Skeletal muscle satellite cell (primary cell): ENCODE results near the gene NANOS3. TPM values are rescaled to one million over a fixed set of nuclear protein-coding genes. Genes with fewer than 3 reads are reported as not detected.
A peak's percentile ranks its signal among the peaks of the same experiment; 100 is the strongest.

Source experiments
- H3K27me3 ChIP-seq: 2 replicates; pipeline ENCODE4 v1.7.0; 2013; ENCODE audit warnings: low read length; ENCODE audit not compliant: control insufficient read depth, insufficient read depth
- H3K36me3 ChIP-seq: 2 replicates; pipeline ENCODE4 v1.7.0; 2013; ENCODE audit warnings: mild to moderate bottlenecking, control low read depth, low read length; ENCODE audit not compliant: insufficient read depth
- H3K4me1 ChIP-seq: 2 replicates; pipeline ENCODE4 v1.7.0; 2013; ENCODE audit warnings: low read length; ENCODE audit not compliant: control insufficient read depth, insufficient read depth
- H3K4me2 ChIP-seq: 2 replicates; pipeline ENCODE4 v1.7.0; 2013; ENCODE audit warnings: mild to moderate bottlenecking, low read length
- H3K4me3 ChIP-seq: 2 replicates; pipeline ENCODE4 v1.7.0; 2013; ENCODE audit warnings: low read length
- H3K9ac ChIP-seq: 2 replicates; pipeline ENCODE4 v1.7.0; 2013; ENCODE audit warnings: mild to moderate bottlenecking, low read depth, low read length, moderate library complexity
- H3K9me3 ChIP-seq: replicated peaks from 2 replicates; pipeline ENCODE4 v1.7.0; 2013; ENCODE audit warnings: mild to moderate bottlenecking, control low read depth, low read length
- total RNA-seq: library from RNA; depleted of rRNA; stranded (reverse); fragments of >200 nt; gene quantifications from 2 replicates; pipeline ENCODE4 v1.2.3, GENCODE V29; 2012; rRNA removed

The NANOS3 gene
- total RNA-seq: not detected in 2 replicates

DNA sequence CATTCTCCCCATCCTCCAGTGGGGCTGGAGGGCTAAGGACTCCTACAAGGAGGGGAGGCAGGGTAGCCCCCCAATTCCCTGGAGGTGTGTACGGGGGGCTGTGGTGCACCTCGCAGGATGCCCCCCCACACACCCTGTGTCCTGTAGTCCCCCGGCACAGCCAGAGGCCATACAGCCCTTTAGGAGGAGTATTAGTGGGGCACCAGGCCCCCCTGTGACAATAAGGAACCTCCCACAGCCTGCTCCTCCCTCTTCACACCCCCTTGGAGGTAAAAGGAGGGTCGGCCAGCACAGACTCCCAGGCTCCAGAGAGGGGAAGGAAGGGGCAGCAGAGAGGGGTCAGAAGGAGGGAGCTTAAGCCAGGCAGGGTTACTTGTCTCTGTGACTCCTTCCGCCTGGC lies at the start of gene NANOS3:
NANOS3 (plus strand) TSS at position 301 of the 400 bp plus-strand sequence. CDS start 115 bp downstream, outside the sequence.
- no peaks in the 10 kb centered on the region for H3K36me3 ChIP-seq
- H3K4me1 ChIP-seq: peaks cover 18% of the 10 kb centered on the region
- H3K27me3 ChIP-seq: no peaks in the 10 kb centered on the region
- no peaks in the 10 kb centered on the region for H3K9me3 ChIP-seq
- no peak within 1 kb of the TSS for H3K4me3 ChIP-seq
- no peak within 1 kb of the TSS for H3K9ac ChIP-seq
- H3K4me2 ChIP-seq: no peak within 1 kb of the TSS

DNA sequence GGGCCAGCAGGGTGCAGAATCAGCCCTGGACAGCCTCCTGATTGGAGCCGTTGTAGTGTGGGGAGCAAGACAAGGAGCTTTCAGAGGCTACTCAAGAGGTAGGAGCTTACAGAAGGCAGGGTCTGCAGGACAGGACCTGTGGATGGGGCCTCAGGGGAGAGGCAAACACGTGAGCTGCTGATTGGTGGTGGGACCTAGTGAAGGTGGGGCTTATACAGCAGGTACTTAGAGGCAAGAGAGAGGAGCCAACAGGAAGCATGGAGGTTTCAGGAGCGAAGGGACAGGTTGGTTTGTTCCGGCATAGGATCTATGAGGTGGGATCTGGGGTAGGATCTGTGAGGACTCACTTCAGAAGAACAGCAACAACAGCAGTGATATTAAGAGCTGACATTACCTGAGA lies 49.3 kb upstream of the NANOS3 start:
- Histone ChIP-seq H3K4me1 (peaks cover 7% of the 10 kb centered on the region), H3K9me3 (no peaks in the 10 kb centered on the region)

DNA sequence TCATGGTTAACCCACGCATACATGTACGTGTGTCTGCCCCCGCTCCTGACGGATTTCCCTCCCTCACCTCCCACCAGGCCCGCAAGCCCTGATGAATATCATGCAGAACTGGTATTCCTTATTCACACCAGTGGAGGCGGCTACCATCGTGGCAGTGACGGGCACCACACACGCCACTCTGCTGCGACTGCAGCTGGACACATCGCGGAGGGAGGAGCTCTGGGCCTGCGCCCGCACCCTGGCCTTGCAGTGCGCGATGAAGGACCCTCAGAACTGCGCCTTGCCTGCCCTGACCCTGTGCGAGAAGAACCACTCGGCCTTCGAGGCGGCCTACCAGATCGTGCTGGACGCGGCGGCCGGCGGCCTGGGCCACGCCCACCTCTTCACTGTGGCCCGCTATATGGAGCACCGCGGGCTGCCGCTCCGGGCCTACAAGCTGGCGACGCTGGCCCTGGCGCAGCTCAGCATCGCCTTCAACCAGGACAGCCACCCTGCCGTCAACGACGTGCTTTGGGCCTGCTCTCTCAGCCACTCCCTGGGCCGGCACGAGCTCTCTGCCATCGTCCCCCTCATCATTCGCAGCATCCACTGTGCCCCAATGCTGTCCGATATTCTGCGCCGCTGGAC lies 46.7 kb upstream of the NANOS3 start:
- peaks cover 40% of the 10 kb centered on the region for H3K36me3 ChIP-seq
- H3K4me3 ChIP-seq: no peak overlapping the region
- no peaks in the 10 kb centered on the region for H3K9me3 ChIP-seq
- H3K27me3 ChIP-seq: no peaks in the 10 kb centered on the region
- H3K4me1 ChIP-seq: peaks cover 19% of the 10 kb centered on the region
- no peak overlapping the region for H3K4me2 ChIP-seq
- H3K9ac ChIP-seq: no peak overlapping the region

More for the DNA sequence above, 49.3 kb upstream of the NANOS3 start:
- Histone ChIP-seq H3K36me3 (peaks cover 38% of the 10 kb centered on the region), H3K27me3 (no peaks in the 10 kb centered on the region), H3K4me3 (no peak overlapping the region), H3K9ac (no peak overlapping the region), H3K4me2 (no peak overlapping the region)

DNA sequence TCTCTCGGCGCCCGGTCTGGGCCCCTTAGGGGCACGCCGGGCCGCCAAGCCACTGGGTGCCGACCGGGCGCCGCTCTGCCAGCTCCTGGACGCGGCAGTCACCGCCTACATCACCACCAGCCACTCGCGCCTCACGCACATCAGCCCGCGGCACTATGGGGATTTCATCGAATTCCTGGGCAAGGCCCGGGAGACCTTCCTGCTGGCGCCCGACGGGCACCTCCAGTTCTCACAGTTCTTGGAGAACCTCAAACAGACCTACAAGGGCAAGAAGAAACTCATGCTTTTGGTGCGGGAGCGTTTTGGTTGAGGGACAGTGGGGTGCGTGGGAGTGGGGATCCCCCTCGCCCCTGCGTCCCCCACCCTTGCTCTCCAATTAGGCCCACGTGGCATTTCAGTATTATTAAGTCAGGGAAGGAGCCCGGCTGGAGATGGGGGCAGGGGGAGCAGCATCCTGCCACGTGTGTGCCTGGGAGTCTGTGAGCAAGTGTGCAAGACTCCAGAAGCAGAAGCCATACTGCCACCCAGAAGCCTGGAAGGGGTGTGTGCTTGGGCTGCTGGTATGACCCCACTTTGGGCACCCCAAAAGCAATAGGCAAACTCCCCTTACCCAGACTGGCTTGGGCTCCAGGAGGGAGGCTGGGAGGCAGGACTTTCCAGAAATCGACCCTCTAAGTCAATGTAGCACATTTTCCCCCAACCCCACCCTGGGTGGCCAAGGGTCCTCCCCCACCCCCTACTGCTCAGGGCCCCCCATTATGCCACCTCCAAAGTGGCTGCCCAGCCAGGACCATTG lies 46.0 kb upstream of the NANOS3 start:
- Histone ChIP-seq H3K4me3 (no peak overlapping the region), H3K9ac (no peak overlapping the region), H3K27me3 (no peaks in the 10 kb centered on the region), H3K36me3 (peaks cover 37% of the 10 kb centered on the region), H3K9me3 (no peaks in the 10 kb centered on the region), H3K4me1 (peaks cover 24% of the 10 kb centered on the region), H3K4me2 (no peak overlapping the region)

DNA sequence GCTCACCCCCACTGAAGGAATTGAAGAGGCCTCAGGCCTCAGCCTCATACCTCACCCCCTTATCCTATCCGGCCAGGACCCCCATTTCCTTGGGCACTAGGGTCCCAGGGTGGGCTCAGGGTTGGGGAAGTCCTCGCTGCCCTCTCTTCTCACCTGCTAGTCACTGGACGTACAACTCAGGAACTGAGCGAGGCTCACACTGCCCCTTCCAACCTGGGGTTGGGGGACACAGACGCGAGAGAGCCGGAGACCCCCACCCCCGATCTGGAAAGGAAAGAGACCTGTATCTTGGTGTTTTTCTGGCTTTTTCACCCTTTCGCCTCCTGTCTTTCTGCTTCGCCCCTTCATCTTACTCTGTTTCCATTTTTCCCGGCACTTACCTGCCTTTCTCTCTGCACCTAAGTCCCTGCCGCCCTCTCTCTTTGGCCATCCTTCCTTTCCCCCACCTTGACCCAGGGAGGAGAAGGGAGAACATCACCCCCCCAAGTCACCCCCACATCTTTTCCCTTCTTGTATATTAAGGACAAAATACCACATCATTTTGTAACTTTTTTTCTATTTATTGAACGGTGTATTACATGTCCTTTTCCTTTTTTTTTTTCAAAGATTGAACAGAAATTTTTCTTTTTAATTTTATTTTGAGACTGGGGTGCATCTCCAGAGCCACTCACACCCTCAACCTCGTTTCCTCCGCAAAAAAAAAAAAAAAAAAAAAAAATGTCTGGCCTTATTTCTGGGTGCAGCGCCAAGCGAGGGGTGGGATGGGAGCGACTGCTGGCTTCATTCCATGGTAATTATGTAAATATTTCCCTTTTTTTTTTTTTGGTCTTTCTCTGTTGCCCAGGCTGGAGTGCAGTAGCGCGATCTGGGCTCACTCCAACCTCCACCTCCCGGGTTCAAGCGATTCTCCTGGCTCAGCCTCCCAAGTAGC lies 45.1 kb upstream of the NANOS3 start:
- H3K4me2 ChIP-seq: no peak overlapping the region
- no peak overlapping the region for H3K9ac ChIP-seq
- no peaks in the 10 kb centered on the region for H3K27me3 ChIP-seq
- no peaks in the 10 kb centered on the region for H3K9me3 ChIP-seq
- no peak overlapping the region for H3K4me3 ChIP-seq
- H3K4me1 ChIP-seq: peaks cover 33% of the 10 kb centered on the region
- H3K36me3 ChIP-seq: peaks cover 40% of the 10 kb centered on the region

DNA sequence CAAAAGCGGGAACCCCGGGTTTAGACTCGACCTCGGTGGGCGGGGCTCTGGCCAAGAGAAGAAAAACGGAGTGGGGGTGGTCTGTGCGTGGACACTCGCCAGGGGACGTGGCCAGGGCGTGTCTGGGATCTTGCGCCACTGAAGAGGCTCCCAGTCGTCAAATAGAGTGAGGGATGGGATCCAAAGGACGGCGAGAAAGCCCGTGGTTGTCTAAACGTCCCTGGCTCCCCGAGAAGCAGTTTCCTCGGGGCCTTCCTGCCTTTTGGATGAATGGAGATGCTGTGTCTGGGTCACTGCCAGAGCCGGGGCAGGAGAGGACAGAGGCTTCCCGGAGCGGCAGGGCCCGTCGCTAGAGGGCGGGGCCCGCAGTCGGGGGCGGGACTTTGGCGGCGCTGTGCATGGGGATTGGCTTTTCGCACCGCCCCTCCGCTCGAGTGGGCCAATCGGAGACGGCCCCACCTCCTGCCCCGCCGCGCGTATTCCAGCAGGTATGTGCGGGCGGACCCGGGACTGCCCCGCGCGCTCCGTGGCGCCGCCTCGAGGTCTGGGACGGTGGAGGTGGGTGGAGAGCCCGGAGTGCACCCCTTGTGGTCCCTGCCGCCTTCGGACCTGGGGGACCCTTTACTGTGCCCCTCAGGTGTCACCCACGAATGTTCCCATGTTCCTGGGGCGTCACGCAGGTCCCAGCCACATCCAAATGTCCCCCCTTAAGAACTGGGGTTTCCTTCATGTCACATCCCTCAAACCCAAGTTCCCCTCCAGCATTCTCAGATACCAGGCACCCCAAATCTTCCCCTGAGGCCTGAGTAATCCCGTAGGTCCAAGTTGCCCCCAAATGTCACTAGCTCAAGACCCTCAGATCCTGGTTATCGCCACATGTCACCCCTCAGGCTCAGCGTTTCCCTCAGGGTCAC lies 43.3 kb upstream of the NANOS3 start:
- Histone ChIP-seq H3K9ac (peak overlapping the region; percentile 44), H3K9me3 (no peaks in the 10 kb centered on the region), H3K4me2 (peak overlapping the region; percentile 29), H3K27me3 (no peaks in the 10 kb centered on the region), H3K4me3 (no peak overlapping the region), H3K36me3 (peaks cover 51% of the 10 kb centered on the region), H3K4me1 (peaks cover 48% of the 10 kb centered on the region)

DNA sequence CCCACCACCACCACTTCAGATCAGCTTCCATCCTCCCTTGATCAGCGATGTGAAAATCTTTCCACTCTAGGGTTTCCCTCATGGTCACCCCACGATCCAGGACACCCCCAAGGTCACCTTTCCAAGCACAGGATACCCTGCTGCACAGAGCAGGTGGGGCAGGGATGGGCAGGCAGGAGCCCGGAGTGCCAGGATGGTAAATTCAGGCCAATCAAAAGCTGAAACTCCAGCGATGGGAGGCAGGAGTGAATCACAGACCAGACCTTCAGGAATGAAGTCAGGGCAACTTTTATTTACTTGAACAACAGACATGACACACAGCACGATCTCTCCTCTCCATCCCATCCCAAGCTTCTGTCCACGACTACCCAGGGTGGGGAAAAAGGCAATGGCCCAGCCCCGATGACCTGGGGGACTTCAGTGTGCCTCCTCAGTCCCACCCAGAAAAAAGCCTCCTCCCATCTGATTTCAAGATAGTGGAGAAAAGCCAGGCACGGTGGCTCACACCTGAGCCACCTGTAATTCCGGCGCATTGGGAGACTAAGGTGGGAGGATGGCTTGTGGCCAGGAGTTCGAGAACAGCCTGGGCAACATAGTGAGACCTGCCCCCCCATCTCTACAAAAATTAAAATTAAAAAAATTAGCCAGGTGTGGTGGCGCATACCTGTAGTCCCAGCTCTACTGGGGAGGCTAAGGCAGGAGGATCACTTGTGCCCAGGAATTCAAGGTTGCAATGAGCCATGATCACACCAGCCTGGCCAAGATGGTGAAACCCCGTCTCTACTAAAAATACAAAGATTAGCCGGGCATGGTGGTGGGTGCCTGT lies 42.5 kb upstream of the NANOS3 start:
- Histone ChIP-seq H3K9ac (peak overlapping the region; percentile 44), H3K4me1 (peaks cover 57% of the 10 kb centered on the region), H3K27me3 (no peaks in the 10 kb centered on the region), H3K9me3 (no peaks in the 10 kb centered on the region), H3K4me3 (no peak overlapping the region), H3K36me3 (peaks cover 54% of the 10 kb centered on the region), H3K4me2 (peak overlapping the region; percentile 29)

DNA sequence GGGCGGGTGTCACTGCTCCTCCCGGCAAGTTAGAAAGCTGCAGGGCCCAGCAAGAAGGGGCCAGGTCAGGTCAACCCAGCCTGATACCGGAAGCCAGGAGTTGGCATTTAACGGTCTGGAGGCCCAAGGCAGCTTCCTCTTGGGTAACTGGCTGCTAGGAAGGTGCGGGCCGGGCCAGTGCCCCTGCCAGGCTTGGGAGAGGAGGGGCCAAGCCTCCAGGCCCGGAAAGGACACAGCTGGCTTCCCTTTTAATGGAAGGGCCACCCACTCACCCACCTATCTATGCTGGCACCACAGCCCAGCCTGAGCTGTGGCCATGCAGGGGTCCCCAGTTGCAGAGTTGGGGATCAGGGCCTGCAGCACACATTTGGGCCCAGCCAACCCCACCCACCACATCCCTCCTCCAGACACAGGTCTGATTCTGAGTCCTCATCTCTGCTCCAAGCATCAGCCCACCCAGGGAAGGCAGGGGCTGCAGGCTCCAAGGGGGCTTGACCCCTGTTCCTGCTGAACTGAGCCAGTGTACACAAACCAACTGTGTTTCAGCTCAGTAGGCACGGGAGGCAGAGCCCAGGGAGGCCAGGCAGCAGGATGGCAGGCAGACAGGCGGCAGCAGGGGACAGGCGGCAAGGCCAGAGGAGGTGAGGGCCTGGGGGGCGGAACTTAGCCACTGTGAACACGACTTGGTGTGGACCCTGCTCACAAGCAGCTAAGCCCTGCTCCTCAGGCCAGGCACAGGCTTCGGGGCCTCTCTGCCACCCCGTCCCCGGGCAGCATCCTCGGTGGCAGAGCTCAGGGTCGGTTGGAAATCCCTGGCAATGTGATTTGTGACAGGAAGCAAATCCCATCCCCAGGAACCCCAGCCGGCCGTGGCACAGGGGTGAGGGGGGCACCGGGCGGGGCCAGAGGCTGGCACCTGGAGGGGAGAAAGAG lies 40.9 kb upstream of the NANOS3 start:
- H3K9me3 ChIP-seq: no peaks in the 10 kb centered on the region
- no peaks in the 10 kb centered on the region for H3K27me3 ChIP-seq
- peaks cover 57% of the 10 kb centered on the region for H3K4me1 ChIP-seq
- H3K9ac ChIP-seq: peak overlapping the region; percentile 38
- H3K4me2 ChIP-seq: peak overlapping the region; percentile 46
- no peak overlapping the region for H3K4me3 ChIP-seq
- peaks cover 55% of the 10 kb centered on the region for H3K36me3 ChIP-seq

DNA sequence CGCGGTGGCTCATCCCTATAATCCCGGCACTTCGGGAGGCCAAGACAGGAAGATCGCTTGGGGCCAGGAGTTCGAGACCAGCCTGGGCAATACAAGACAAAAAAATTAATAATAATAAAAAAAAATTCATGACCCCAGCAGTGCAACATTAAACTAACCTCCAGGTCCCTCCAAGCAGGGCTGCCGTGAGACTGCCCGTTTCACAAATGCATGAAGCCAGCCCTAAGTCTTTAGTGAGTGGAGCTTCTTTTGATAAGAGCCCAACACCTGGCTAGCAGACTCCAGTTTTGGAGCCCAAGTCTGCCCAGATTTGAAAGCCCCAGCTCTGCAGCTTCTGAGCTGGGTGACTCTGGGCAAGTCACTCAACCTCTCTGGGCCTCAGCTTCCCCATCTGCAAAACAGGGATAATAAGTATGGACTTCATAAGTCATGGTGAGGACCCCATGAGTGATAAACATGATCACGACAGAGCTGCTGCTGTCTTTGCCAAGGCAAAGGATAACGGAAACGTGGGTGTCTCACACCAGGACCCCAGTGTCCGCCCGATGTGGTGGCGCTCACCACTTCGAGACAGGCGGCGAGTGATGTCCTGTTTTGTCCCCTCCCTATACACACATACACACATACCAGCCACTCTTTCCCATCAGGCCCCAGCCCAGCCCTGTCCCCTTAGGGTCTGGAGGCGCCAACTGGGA lies 38.4 kb upstream of the NANOS3 start:
- H3K9me3 ChIP-seq: no peaks in the 10 kb centered on the region

More for the DNA sequence above, 38.4 kb upstream of the NANOS3 start:
- peak overlapping the region; percentile 98 for H3K9ac ChIP-seq
- H3K4me3 ChIP-seq: peak overlapping the region; percentile 95
- peaks cover 60% of the 10 kb centered on the region for H3K36me3 ChIP-seq
- H3K27me3 ChIP-seq: no peaks in the 10 kb centered on the region
- H3K4me2 ChIP-seq: peak overlapping the region; percentile 93
- peaks cover 61% of the 10 kb centered on the region for H3K4me1 ChIP-seq
